Central memory CD8-positive, alpha-beta T cell (primary cell): ENCODE measurements around the gene TIGD3.
A peak's percentile ranks its signal among the peaks of the same experiment; 100 is the strongest.

ENCODE experiments used
- ATAC-seq: fragments of 150-1000 bp; cut with Tn5 transposase; replicated peaks from 2 replicates; pipeline ENCODE4 v1.10.0; 2022; ENCODE audit warnings: mild to moderate bottlenecking, moderate FRiP score, moderate number of reproducible peaks; ENCODE audit not compliant: poor library complexity, severe bottlenecking; ENCODE audit errors: extremely low read depth
- DNase-seq, 2 donors: peaks; one replicate each; pipeline ENCODE4 v3.0.0; 2021; ENCODE audit warnings: low spot score in 2 of 2
- H3K27ac Mint-ChIP-seq: one replicate; pipeline ENCODE4 v1.8.0; 2022; ENCODE audit warnings: low read depth, mild to moderate bottlenecking, moderate library complexity, mixed read lengths
- H3K27me3 Mint-ChIP-seq: one replicate; pipeline ENCODE4 v1.8.0; 2022; ENCODE audit warnings: mixed read lengths
- H3K36me3 Mint-ChIP-seq: one replicate; pipeline ENCODE4 v1.8.0; 2022; ENCODE audit warnings: mild to moderate bottlenecking, moderate library complexity, mixed read lengths; ENCODE audit not compliant: insufficient read depth
- H3K4me1 Mint-ChIP-seq: one replicate; pipeline ENCODE4 v1.8.0; 2022; ENCODE audit warnings: mixed read lengths
- H3K4me3 Mint-ChIP-seq: one replicate; pipeline ENCODE4 v1.8.0; 2022; ENCODE audit warnings: mild to moderate bottlenecking, moderate library complexity, mixed read lengths
- H3K9me3 Mint-ChIP-seq: one replicate; pipeline ENCODE4 v1.8.0; 2022; ENCODE audit warnings: mixed read lengths

TIGD3 gene

GRCh38 chr11:65390099-65390941, 35.8 kb downstream of the TIGD3 start:
- peak overlapping the region; percentile 97 for H3K4me3 Mint-ChIP-seq
- DNase-seq (no peak), ATAC-seq (no peak)
- H3K9me3 Mint-ChIP-seq, result no peaks in the 10 kb centered on the region
- H3K36me3 Mint-ChIP-seq, result peaks cover 10% of the 10 kb centered on the region
- peaks cover 51% of the 10 kb centered on the region for H3K4me1 Mint-ChIP-seq
- no peaks in the 10 kb centered on the region for H3K27me3 Mint-ChIP-seq
- no peak overlapping the region for H3K27ac Mint-ChIP-seq

- H3K27me3 Mint-ChIP-seq, result no peaks in the 10 kb centered on the region
- H3K27ac Mint-ChIP-seq, result no peak overlapping the region
- H3K36me3 Mint-ChIP-seq, result peaks cover 10% of the 10 kb centered on the region
- ATAC-seq (no peak), DNase-seq (no peak)
- no peaks in the 10 kb centered on the region for H3K9me3 Mint-ChIP-seq
- peaks cover 45% of the 10 kb centered on the region for H3K4me1 Mint-ChIP-seq
- H3K4me3 Mint-ChIP-seq, result no peak overlapping the region
Measured at GRCh38 chr11:65390996-65391395, 36.4 kb downstream of the TIGD3 start.

GRCh38 chr11:65392186-65392829, 37.8 kb downstream of the TIGD3 start:
- peaks cover 39% of the 10 kb centered on the region for H3K4me1 Mint-ChIP-seq
- H3K4me3 Mint-ChIP-seq, result no peak overlapping the region
- no peaks in the 10 kb centered on the region for H3K27me3 Mint-ChIP-seq
- ATAC-seq (no peak), DNase-seq (no peak)
- peak overlapping the region; percentile 64 for H3K27ac Mint-ChIP-seq
- peaks cover 9% of the 10 kb centered on the region for H3K36me3 Mint-ChIP-seq
- no peaks in the 10 kb centered on the region for H3K9me3 Mint-ChIP-seq

- no peaks in the 10 kb centered on the region for H3K9me3 Mint-ChIP-seq
- H3K36me3 Mint-ChIP-seq, result peaks cover 11% of the 10 kb centered on the region
- H3K27ac Mint-ChIP-seq, result peak overlapping the region; percentile 64
- ATAC-seq (no peak), DNase-seq (no peak)
- no peaks in the 10 kb centered on the region for H3K27me3 Mint-ChIP-seq
- no peak overlapping the region for H3K4me3 Mint-ChIP-seq
- peaks cover 35% of the 10 kb centered on the region for H3K4me1 Mint-ChIP-seq
Measured at GRCh38 chr11:65392899-65393298, 38.3 kb downstream of the TIGD3 start.

GRCh38 chr11:65393513-65394079, 39.0 kb downstream of the TIGD3 start:
- DNase-seq (no peak), ATAC-seq (no peak)
- Mint-ChIP-seq H3K36me3 (peaks cover 15% of the 10 kb centered on the region), H3K4me1 (peaks cover 33% of the 10 kb centered on the region), H3K9me3 (no peaks in the 10 kb centered on the region), H3K27me3 (no peaks in the 10 kb centered on the region), H3K4me3 (no peak overlapping the region), H3K27ac (no peak overlapping the region)

GRCh38 chr11:65394125-65394536, 39.6 kb downstream of the TIGD3 start:
- peaks cover 15% of the 10 kb centered on the region for H3K36me3 Mint-ChIP-seq
- ATAC-seq, result no peak
- H3K4me1 Mint-ChIP-seq, result peaks cover 29% of the 10 kb centered on the region
- DNase-seq, result no peak
- no peak overlapping the region for H3K27ac Mint-ChIP-seq
- no peaks in the 10 kb centered on the region for H3K27me3 Mint-ChIP-seq
- no peaks in the 10 kb centered on the region for H3K9me3 Mint-ChIP-seq
- no peak overlapping the region for H3K4me3 Mint-ChIP-seq

GRCh38 chr11:65395961-65396530, 41.5 kb downstream of the TIGD3 start:
- Mint-ChIP-seq H3K27ac (no peak overlapping the region), H3K36me3 (peaks cover 17% of the 10 kb centered on the region)

GRCh38 chr11:65396769-65397745, 42.5 kb downstream of the TIGD3 start:
- no peak for ATAC-seq
- DNase-seq, result no peak
- no peak overlapping the region for H3K4me3 Mint-ChIP-seq
- peaks cover 17% of the 10 kb centered on the region for H3K36me3 Mint-ChIP-seq
- peaks cover 6% of the 10 kb centered on the region for H3K4me1 Mint-ChIP-seq
- H3K27me3 Mint-ChIP-seq, result no peaks in the 10 kb centered on the region
- no peaks in the 10 kb centered on the region for H3K9me3 Mint-ChIP-seq
- H3K27ac Mint-ChIP-seq, result peak overlapping the region; percentile 35

More at GRCh38 chr11:65395961-65396530, 41.5 kb downstream of the TIGD3 start:
- Mint-ChIP-seq H3K27me3 (no peaks in the 10 kb centered on the region), H3K4me1 (peaks cover 12% of the 10 kb centered on the region), H3K9me3 (no peaks in the 10 kb centered on the region), H3K4me3 (no peak overlapping the region)
- DNase-seq, result no peak
- no peak for ATAC-seq

GRCh38 chr11:65398362-65398910, 43.9 kb downstream of the TIGD3 start:
- no peaks in the 10 kb centered on the region for H3K27me3 Mint-ChIP-seq
- ATAC-seq (no peak), DNase-seq (no peak)
- H3K4me1 Mint-ChIP-seq, result peaks cover 6% of the 10 kb centered on the region
- H3K27ac Mint-ChIP-seq, result no peak overlapping the region
- H3K36me3 Mint-ChIP-seq, result peaks cover 25% of the 10 kb centered on the region
- no peak overlapping the region for H3K4me3 Mint-ChIP-seq
- H3K9me3 Mint-ChIP-seq, result no peaks in the 10 kb centered on the region

- Mint-ChIP-seq H3K27me3 (no peaks in the 10 kb centered on the region), H3K27ac (no peak overlapping the region), H3K4me1 (peaks cover 6% of the 10 kb centered on the region), H3K36me3 (peaks cover 23% of the 10 kb centered on the region), H3K4me3 (no peak overlapping the region), H3K9me3 (no peaks in the 10 kb centered on the region)
- ATAC-seq (no peak), DNase-seq (no peak)
Measured at GRCh38 chr11:65399249-65399648, 44.7 kb downstream of the TIGD3 start.

GRCh38 chr11:65399845-65400244, 45.3 kb downstream of the TIGD3 start:
- H3K9me3 Mint-ChIP-seq, result no peaks in the 10 kb centered on the region
- no peak for ATAC-seq
- no peak for DNase-seq
- no peak overlapping the region for H3K4me3 Mint-ChIP-seq
- peaks cover 27% of the 10 kb centered on the region for H3K36me3 Mint-ChIP-seq
- H3K4me1 Mint-ChIP-seq, result peaks cover 6% of the 10 kb centered on the region
- H3K27ac Mint-ChIP-seq, result peak overlapping the region; percentile 22
- no peaks in the 10 kb centered on the region for H3K27me3 Mint-ChIP-seq
